Stimulated activated CD4-positive, alpha-beta T cell treated with anti-CD3 and anti-CD28 coated beads, TNF-alpha, amount 100 ng/mL, for 24 hours (primary cell): ENCODE results near the gene KIAA0040.

Experiments
- DNase-seq, 3 experiments: peaks; one replicate each; pipeline ENCODE4 v3.0.0-alpha.2; 2020; ENCODE audit warnings: low read depth in 3 of 3

Gene KIAA0040

DNA sequence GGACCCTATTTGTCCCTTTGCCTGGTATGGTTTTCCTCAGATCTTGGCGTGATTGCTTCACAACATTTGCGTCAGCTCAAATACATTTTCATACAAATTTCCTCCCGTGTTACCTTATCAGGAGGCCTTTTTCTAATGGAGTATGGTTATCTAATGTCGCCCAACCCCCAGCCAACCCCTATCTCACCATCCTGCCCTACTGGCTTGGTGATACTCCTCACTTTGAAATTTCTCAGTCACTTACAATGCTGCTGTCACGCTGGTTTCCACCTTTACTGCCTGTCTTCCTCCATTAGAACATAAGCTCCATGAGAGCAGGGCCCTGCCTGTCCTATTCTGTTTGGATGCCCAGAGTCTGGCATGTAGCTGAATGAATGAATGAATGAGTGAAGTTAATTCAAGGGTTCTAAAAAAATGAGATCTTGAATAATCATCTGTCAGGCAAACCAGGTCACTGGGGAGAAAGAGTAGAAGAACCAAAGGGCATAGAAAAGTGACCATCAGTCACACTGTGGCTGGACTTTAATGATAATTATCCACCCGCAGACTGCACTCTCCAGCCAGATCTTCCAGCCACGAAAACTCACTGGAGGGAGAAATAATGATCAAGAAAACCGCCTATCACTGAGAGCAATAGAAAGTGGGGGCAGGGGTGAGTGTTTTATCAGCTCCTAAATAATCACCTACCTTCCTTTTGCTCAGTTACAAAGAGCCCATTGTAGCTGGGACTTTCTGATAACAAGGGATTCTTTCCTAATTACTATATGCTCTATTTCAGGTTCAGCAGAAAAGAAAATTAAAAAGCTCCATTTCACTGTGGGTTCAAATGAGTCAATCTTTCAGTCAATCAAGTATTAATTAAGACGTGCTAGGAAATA, 21.3 kb downstream of the KIAA0040 start:
- DNase-seq: no peak

DNA sequence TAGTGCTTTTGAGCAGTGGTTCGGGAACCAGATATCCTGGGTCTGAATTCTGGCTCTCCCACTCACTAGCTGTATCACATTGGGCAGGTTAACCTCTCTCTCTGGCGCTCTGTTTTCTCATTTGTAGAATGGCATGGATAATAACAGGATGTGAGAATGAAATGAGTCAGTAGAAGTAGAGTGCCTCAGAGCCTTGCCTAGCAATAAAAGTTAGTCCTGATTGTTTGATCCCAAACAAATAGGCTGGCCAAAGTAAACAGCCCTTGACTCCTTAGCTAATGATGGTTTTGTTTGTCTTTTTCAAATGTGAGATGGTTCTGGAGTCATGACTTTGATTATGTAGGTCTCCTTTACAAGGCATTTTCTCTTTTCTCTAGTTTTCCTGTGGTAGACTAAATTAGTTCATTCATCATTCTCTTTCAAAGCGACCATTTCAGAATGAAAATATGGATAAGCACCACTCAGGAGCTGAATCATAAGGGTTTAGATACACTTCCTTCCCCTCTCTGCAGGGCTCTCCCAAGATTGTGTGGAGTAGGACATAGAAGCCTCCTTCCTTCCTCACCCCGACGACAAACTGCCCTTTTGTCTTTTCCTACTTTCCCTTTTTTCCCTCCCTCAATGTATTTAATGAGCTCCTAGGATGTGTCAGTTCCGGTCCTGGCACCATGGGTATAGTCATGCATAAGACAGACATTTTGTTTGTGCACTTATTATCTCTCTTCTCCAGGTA, 23.1 kb downstream of the KIAA0040 start:
- no peak for DNase-seq

GRCh38 chr1:175168782-175169181, 23.8 kb downstream of the KIAA0040 start:
- no peak for DNase-seq

- no peak for DNase-seq
Observed at GRCh38 chr1:175167861-175168260, 24.7 kb downstream of the KIAA0040 start.

GRCh38 chr1:175166746-175167145, 25.8 kb downstream of the KIAA0040 start:
- no peak for DNase-seq

DNA sequence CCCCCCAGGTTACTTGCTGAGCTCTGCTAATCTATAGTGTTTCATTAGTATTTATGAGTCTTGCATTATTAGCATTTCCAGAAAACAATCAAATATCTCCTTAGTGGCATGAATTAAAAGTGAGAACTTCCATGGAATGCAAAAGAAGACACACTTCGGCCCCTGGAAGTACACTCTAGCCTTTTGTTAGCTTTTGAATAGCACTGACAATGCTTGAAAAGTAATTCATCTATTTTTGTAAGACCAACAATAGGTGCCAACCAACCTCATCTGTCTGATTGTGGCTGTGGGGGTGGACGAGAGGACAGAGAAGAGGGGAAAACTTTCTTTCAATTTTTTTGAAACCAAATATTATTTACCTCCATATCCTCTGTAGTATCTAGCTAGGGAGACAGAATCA, 27.8 kb downstream of the KIAA0040 start:
- DNase-seq: no peak

DNA sequence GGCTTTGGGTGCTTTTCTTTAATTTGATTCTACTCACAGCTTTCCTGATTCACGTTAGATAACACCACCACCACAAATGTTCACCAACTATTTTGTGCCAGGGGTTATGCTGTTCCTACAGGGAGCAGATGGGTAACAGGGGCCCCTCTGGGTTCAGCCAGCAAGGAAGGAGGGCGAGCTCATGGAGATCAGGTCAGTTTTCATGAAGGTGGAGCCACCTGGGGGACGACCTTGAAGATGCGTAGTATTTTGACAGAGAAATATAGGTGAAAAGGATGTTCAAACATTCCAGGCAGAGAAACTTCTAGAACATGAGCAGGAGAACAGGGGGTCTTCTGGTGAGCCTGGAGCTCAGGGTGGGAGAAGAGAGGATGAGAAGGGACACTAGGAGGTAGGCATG, 28.9 kb downstream of the KIAA0040 start:
- DNase-seq: no peak

GRCh38 chr1:175162955-175163354, 29.6 kb downstream of the KIAA0040 start:
- DNase-seq: no peak

DNA sequence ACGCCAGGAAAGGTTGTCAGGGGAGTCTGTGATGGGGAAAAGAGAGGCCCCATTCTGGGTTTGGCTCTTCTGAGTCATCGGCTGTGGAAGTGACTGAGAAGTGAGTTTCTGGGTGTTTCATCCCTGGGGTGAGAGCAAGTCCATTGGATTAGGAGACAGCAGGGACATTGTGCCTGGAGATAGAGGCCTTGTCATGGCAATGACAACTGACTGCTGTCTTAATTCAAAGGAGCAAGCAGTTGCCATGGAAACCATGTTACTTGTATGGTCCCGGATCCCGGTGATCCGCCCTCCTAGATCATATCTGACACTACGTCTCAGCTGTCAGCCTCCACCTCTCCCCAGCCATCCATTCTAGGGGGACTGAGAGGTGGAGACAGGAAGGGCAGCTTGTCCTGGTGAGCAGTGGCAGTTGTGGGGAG, 34.4 kb downstream of the KIAA0040 start:
- no peak for DNase-seq

GRCh38 chr1:175157200-175157599, 35.4 kb downstream of the KIAA0040 start:
- no peak for DNase-seq

GRCh38 chr1:175155936-175156335, 36.6 kb downstream of the KIAA0040 start:
- no peak for DNase-seq

- DNase-seq: no peak
Observed at GRCh38 chr1:175155473-175155856, 37.1 kb downstream of the KIAA0040 start.

- DNase-seq: peak; percentile 48 to 74 (median 68)
Observed at GRCh38 chr1:175154629-175155472, 37.7 kb downstream of the KIAA0040 start.

- DNase-seq: peak; percentile 49 to 60 (median 55)
Observed at GRCh38 chr1:175152006-175152652, 40.4 kb downstream of the KIAA0040 start.

GRCh38 chr1:175150596-175151319, 41.8 kb downstream of the KIAA0040 start:
- no peak for DNase-seq

DNA sequence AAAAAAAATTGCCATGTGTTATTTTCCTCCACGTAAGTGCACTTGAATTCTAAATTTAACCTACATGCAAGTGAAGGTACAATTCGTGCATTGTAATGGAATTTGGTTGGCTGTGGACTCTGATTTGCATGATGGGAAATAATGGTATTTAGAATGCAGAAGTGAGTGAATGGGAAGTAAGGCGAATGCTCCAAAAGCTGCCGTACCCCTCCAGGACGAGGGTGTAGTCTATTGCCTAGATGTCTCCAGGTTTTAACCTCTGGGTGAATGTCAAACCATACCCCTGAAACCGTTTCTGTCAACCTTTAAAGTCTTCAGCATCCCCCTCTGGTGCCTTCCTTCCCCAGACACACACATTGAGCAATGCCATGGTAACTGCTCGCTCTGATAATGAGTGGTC, 44.5 kb downstream of the KIAA0040 start:
- no peak for DNase-seq

GRCh38 chr1:175147569-175147968, 45.0 kb downstream of the KIAA0040 start:
- no peak for DNase-seq

- peak; percentile 40 to 71 (median 41) for DNase-seq
Observed at GRCh38 chr1:175146529-175147213, 45.9 kb downstream of the KIAA0040 start.

DNA sequence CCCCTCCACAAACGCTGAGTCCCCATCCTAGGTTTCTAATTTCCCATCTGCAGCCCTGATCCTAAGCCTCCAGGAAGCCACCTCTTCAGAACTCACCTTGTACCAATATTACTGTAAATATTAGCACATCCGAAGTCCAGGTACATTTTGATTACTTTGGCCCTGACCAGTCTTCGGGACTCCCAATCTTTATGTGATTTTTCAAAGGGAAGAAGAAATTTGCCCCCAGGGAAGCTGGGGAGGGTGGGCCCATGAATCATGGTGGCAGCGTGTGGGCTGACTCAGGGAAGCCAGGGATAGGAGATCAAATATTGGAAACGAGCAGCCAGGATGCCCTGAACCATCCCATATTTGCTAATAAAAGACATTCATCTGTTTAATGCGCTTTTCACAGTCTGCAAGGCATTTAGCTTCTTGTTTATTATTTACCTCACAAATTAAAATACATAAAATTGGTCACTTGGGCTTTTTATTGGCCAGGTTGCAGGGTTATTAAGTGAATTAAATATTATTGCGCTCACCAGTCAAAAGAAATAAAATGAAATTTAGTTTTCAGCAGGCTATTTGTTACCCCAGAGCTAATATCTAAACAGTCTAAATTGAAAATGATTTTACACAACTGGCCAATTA, 46.6 kb downstream of the KIAA0040 start:
- DNase-seq: no peak

DNA sequence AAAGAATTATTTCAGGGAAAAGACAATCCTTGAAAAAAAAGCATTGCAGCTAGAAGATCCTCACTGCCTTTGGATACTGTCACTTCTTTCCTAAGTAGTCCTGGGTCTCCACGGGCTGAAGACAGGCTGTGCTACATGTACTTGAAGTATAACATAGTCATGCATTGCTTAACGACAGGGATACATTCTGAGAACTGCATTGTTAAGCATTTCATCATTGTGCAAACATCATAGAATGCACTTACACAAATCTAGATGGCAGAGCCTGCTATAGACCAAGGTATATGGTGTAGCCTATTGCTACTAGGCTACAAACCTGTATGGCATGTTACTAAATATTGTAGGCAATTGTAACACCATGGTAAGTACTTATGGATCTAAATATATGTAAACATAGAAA, 54.0 kb downstream of the KIAA0040 start:
- no peak for DNase-seq
